Adipocyte (in vitro differentiated cells): ENCODE results near the gene MSL1.
"Not testable (repeated sequence)": the region's sequence is repeated elsewhere in the genome, so short reads cannot be mapped to it uniquely, and the experiment has no call there.

Source experiments
- DNase-seq: peaks from one replicate; pipeline ENCODE4 v3.0.0-alpha.2; 2015; ENCODE audit warnings: low read depth
- H3K27me3 ChIP-seq: replicated peaks from 2 replicates; pipeline ENCODE4 v1.7.0; 2013; ENCODE audit warnings: mild to moderate bottlenecking, low read length, moderate library complexity; ENCODE audit not compliant: control insufficient read depth, insufficient read depth
- H3K36me3 ChIP-seq: 2 replicates; pipeline ENCODE4 v1.7.0; 2013; ENCODE audit warnings: low read length, mild to moderate bottlenecking, moderate library complexity; ENCODE audit not compliant: control insufficient read depth, insufficient read depth, severe bottlenecking
- H3K4me1 ChIP-seq: 2 replicates; pipeline ENCODE4 v1.7.0; 2013; ENCODE audit warnings: mild to moderate bottlenecking, low read length, moderate library complexity; ENCODE audit not compliant: control insufficient read depth, insufficient read depth
- H3K4me3 ChIP-seq: 2 replicates; pipeline ENCODE4 v1.7.0; 2013; ENCODE audit warnings: mild to moderate bottlenecking, low read length, moderate library complexity
- H3K9ac ChIP-seq: 2 replicates; pipeline ENCODE4 v1.7.0; 2013; ENCODE audit warnings: mild to moderate bottlenecking, low read length, moderate library complexity
- H3K9me3 ChIP-seq: 2 replicates; pipeline ENCODE4 v1.7.0; 2013; ENCODE audit warnings: mild to moderate bottlenecking, low read length, moderate library complexity; ENCODE audit not compliant: control insufficient read depth

MSL1 gene

DNA sequence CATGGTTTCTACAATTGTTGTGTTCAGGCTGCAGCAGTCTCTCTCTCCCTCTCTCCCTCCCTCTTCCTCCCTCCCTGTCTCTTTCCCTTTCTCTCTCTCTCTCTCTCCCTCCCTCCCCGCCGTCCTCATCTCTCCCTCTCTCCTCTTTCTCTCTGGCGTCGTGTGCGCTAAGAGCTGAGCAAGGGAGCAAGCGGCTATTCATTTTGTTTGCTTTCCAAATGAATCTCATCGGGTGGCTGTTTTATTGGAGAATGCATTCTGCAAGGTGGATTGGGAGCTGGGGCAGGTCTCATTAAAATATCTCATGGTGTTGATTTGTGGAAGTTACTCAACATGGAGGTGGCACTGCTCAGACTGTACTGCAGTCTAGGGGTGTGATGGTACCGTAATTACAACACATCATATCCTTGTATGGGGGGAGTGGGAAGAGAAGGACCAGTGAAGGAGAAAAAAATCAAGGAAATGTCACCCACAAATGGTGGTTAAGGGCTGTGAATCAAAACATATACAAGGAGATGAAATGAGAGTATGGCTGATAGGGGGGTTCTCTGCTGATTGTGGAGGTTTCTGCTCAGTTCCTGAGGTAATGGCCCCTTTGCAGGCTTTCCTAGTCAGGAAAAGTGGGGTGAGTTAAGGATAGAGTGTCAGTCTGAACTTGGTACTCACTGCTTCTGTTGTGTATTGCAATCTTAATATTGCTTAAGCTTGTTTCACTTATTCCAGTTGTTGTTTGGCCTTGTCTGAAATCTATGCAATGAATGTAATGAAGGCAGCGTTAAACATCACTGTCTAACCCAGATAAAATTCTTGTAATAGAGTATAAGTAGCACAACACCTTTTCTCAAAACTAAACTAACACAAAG lies 2.7 kb downstream of the MSL1 start:
- Histone ChIP-seq H3K4me1 (peaks cover 33% of the 10 kb centered on the region), H3K4me3 (peak overlapping the region; percentile 99), H3K36me3 (peaks cover 35% of the 10 kb centered on the region), H3K9me3 (no peaks in the 10 kb centered on the region), H3K9ac (peak overlapping the region; percentile 100), H3K27me3 (no peaks in the 10 kb centered on the region)
- peak; percentile 63 for DNase-seq

DNA sequence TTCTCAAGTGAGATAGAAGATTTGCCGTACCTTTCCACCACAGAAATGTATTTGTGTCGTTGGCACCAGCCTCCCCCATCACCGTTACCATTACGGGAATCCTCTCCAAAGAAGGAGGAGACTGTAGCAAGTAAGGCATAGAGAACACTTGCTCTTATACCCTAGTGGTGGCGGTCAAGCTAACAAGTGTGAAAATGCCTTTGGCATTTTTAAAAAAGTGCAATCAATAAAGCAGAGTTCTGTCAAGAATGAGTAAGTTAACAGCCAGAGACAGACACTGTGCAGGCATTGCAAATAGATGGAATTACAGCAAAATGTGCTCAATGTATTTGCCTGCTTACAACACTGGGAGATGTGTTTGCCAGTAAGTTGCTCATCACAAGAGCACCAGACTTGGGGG lies 7.7 kb downstream of the MSL1 start:
- Histone ChIP-seq H3K4me3 (no peak overlapping the region), H3K27me3 (no peaks in the 10 kb centered on the region), H3K9ac (peak overlapping the region; percentile 6), H3K9me3 (no peaks in the 10 kb centered on the region), H3K4me1 (peaks cover 27% of the 10 kb centered on the region), H3K36me3 (peaks cover 85% of the 10 kb centered on the region)
- no peak for DNase-seq

DNA sequence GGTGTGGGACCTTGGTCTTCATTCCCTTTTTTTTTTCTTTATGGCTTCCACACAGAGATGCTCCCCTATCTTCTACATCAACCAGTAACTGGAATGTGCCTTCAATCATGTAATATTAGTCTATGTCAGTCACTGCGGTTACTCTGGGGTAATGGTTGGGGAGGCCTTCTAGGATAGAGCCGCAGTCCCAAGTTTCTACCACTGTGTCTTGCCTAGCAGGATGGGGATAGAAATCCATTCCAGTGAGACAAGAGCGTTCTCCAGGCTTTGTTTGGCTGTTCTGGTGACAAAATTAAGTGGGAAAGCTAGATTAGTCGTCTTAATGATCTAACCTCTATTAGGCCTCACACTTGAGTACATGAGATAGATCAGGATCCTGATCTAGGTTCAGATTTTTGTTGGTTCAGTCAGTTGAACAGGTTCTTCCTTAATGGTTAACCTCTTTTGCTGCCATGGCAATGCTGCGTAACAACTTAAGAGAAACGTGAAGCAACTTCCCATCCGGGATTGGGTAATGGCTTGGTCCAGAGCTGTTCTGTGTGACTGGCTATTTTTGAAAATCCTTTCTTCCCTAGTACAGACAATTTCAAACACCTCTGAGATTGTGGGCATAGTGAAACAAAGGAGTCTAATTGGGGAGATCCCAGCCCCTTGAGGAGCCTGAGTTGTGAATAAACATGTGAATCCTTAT lies 8.7 kb downstream of the MSL1 start:
- Histone ChIP-seq H3K4me1 (peaks cover 17% of the 10 kb centered on the region), H3K36me3 (peaks cover 95% of the 10 kb centered on the region), H3K9ac (no peak overlapping the region), H3K4me3 (no peak overlapping the region), H3K27me3 (no peaks in the 10 kb centered on the region), H3K9me3 (no peaks in the 10 kb centered on the region)
- no peak for DNase-seq

DNA sequence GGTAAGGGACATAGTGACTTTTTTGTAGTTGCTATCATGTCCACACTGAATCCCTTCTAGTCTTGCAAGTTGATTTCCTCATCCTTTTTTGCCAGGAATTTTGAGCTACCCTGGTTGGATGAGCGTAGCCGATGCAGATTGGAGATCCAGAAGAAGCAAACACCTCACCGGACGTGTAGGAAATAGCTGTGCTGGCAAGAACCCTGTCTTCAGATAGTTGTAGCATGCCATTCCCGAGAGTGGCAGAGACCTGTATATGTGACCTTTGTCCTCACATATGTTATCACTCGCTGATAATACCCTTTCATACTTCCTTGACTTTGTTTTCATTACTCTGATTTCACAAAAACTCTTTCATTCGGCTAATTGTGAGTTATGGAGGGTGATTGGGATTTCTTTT lies 12.4 kb downstream of the MSL1 start:
- Histone ChIP-seq H3K9ac (peak overlapping the region; percentile 13), H3K4me1 (peaks cover 13% of the 10 kb centered on the region), H3K4me3 (no peak overlapping the region), H3K36me3 (peaks cover 82% of the 10 kb centered on the region), H3K27me3 (no peaks in the 10 kb centered on the region), H3K9me3 (no peaks in the 10 kb centered on the region)
- DNase-seq = no peak

DNA sequence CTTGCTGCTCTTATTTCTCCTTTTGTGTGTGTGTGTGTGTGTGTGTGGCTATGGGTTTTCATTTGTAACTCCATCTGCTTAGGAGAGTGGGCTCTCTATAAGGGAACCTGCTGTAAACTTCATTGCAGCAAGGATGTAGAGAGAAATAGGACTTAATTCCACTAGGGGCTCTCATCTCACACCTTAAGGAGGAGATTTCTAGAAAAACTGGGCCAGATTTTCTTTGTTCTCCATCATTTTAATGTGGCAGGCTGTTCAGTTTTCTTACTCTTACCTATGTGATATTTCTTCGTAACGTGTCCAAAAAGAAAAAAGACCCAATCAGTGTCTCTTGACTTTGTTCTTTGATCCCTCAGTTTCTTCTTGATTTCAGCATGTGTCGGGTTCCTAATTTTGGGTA lies 14.0 kb downstream of the MSL1 start:
- DNase-seq = no peak
- no peaks in the 10 kb centered on the region for H3K9me3 ChIP-seq
- H3K9ac ChIP-seq = no peak overlapping the region
- H3K4me3 ChIP-seq = no peak overlapping the region
- H3K27me3 ChIP-seq = no peaks in the 10 kb centered on the region
- peaks cover 66% of the 10 kb centered on the region for H3K36me3 ChIP-seq
- peaks cover 17% of the 10 kb centered on the region for H3K4me1 ChIP-seq

DNA sequence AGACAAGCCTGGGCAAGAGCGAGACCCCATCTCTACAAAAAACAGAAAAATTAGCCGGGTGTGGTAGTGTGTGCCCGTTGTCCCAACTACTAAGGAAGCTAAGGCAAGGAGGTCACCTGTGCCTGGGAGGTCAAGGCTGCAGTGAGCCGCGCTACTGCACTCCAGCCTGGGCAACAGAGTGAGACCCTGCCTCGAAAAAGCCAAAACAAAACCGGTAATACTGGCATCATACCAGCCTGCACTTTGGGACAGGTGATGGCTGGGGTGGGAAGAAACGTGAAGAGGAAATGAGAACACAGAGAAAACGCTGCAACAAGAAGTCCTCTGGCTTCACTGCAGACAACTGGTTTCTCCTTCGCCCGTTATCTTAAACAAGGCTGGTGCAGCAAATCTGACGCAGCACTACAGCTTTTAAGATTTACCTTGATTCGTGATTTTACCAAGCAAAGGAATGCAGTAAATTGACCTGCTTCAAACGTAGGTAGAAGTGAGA lies 17.8 kb downstream of the MSL1 start:
- peak overlapping the region; percentile 84 for H3K4me3 ChIP-seq
- peaks cover 21% of the 10 kb centered on the region for H3K4me1 ChIP-seq
- peaks cover 43% of the 10 kb centered on the region for H3K36me3 ChIP-seq
- H3K27me3 ChIP-seq = no peaks in the 10 kb centered on the region
- H3K9ac ChIP-seq = peak overlapping the region; percentile 88
- no peaks in the 10 kb centered on the region for H3K9me3 ChIP-seq
- DNase-seq = no peak

DNA sequence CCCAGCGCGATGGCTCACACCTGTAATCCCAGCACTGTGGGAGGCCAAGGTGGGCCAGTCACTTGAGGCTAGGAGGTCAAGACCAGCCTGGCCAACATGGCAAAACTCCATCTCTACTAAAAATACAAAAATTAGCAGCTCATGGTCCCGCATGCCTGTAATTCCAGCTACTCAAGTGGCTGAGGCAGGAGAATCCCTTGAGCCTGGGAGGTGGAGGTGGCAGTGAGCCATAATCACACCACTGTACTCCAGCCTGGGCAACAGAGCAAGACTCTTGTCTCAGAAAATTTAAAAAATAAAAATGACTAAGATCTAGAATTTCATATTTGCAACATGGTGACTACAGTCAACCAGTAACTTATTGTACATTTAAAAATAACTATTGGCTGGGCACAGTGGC lies 21.4 kb downstream of the MSL1 start:
- DNase-seq = not testable (repeated sequence)

DNA sequence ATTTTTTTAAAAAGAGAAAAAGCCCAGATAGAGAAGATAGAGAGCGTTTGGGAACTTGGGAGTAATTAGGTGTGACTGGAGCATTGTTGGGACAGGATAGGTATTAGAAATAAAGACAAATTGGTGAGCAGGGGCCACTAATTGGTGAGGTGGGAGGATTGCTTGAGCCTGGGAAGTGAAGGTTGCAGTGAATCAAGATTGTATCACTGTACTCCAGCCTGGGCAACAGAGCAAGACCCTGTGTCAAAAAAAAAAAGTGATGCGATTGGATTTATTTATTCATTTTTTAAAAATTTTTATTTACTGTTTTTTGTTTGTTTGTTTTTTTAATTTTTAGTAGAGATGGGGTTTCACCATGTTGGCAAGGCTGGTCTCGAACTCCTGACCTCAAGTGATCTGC lies 23.7 kb downstream of the MSL1 start:
- DNase-seq = no peak
- H3K4me1 ChIP-seq = peaks cover 16% of the 10 kb centered on the region
- peaks cover 47% of the 10 kb centered on the region for H3K36me3 ChIP-seq
- H3K4me3 ChIP-seq = no peak overlapping the region
- no peak overlapping the region for H3K9ac ChIP-seq
- no peaks in the 10 kb centered on the region for H3K27me3 ChIP-seq
- H3K9me3 ChIP-seq = no peaks in the 10 kb centered on the region

More for the DNA sequence above, 21.4 kb downstream of the MSL1 start:
- H3K9ac ChIP-seq, H3K27me3 ChIP-seq, H3K9me3 ChIP-seq, H3K4me3 ChIP-seq: not testable (repeated sequence)
- Histone ChIP-seq H3K36me3 (peaks cover 34% of the 10 kb centered on the region), H3K4me1 (peaks cover 21% of the 10 kb centered on the region)

DNA sequence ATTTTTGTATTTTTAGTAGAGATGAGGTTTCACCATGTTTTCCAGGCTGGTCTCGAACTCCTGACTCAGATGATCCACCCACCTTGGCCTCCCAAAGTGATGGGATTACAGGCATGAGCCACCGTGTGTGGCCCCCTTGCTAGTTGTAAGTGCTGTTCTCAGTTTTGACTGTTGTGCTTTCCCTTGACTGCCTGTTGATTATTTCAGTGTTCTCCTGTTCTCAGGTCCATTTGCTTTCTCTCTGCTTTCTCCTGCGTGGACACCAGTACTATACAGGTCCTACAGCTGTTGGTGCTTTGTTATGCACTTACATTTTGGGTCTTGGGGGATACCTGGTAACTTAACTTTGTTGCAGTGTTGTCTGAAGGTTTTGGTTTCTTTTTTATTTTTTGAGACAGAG lies 26.8 kb downstream of the MSL1 start:
- H3K9me3 ChIP-seq = no peaks in the 10 kb centered on the region
- H3K4me1 ChIP-seq = peaks cover 6% of the 10 kb centered on the region
- peak overlapping the region; percentile 10 for H3K9ac ChIP-seq
- H3K4me3 ChIP-seq = no peak overlapping the region
- no peaks in the 10 kb centered on the region for H3K27me3 ChIP-seq
- DNase-seq = no peak
- H3K36me3 ChIP-seq = peaks cover 59% of the 10 kb centered on the region

DNA sequence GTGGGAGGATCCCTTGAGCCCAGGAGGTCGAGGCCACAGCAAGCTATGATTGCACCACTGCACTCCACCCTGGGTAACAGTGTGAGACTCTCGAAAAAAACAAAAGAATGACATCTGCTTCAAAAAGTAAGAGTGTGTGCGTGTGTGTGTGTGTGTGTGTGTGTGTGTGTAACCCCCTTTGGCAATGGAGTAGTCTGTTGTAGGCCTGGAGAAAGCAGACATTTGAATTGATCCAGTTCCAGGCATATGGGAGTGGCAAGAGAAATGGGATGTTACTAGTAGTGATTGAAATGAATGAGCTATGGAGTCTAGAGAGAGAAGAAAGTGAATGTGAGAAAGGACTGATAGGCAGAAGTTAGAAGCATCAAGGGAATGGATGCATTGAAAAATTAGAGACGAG lies 28.5 kb downstream of the MSL1 start:
- Histone ChIP-seq H3K36me3 (peaks cover 70% of the 10 kb centered on the region), H3K4me1 (peaks cover 6% of the 10 kb centered on the region), H3K9me3 (no peaks in the 10 kb centered on the region), H3K27me3 (no peaks in the 10 kb centered on the region), H3K4me3 (no peak overlapping the region), H3K9ac (no peak overlapping the region)
- DNase-seq = no peak

DNA sequence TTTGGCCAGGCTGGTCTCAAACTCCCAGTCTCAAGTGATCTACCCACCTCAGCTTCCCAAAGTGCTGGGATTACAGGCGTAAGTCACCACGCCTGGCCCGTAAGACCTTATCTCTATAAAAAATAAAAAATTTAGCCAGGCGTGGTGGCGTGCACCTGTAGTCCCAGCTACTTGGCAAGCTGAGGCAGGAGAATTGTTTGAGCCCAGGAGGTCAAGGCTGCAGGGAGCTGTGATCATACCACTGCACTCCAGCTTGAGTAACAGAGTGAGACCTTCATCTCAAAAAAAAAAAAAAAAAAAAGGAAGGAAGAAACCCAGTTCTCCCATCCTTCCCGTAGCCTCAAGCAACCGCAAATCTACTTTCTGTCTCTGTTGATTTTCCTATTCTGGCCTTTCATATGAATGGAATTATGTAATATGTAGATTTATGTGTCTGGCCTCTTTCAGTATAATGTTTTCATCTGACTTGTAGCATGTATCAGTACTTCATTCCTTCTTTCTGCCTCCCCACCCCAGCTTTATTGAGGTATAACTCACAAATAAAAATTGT lies 29.7 kb downstream of the MSL1 start:
- Histone ChIP-seq H3K27me3 (no peaks in the 10 kb centered on the region), H3K4me3 (no peak overlapping the region), H3K36me3 (peaks cover 74% of the 10 kb centered on the region), H3K4me1 (peaks cover 6% of the 10 kb centered on the region), H3K9me3 (no peaks in the 10 kb centered on the region), H3K9ac (no peak overlapping the region)
- DNase-seq = no peak
